Colon (tissue), 2 donors: ENCODE measurements around the gene LRMDA.

ENCODE experiments used
- FAIRE-seq: peaks from 2 replicates; lab custom pipeline; 2012; peaks lifted over from hg19 to GRCh38; lab: Jason Lieb, UNC
- donor health status: control.
- donor health status: control.

The LRMDA gene

GRCh38 chr10:75999515-76000209 is 568.2 kb downstream of the LRMDA start:
- FAIRE-seq = no peak

GRCh38 chr10:76000550-76000949 is 569.1 kb downstream of the LRMDA start:
- FAIRE-seq = no peak

- FAIRE-seq = no peak
Observed at GRCh38 chr10:76001019-76001418, 569.6 kb downstream of the LRMDA start.

GRCh38 chr10:76001461-76001860 is 570.0 kb downstream of the LRMDA start:
- no peak for FAIRE-seq

DNA sequence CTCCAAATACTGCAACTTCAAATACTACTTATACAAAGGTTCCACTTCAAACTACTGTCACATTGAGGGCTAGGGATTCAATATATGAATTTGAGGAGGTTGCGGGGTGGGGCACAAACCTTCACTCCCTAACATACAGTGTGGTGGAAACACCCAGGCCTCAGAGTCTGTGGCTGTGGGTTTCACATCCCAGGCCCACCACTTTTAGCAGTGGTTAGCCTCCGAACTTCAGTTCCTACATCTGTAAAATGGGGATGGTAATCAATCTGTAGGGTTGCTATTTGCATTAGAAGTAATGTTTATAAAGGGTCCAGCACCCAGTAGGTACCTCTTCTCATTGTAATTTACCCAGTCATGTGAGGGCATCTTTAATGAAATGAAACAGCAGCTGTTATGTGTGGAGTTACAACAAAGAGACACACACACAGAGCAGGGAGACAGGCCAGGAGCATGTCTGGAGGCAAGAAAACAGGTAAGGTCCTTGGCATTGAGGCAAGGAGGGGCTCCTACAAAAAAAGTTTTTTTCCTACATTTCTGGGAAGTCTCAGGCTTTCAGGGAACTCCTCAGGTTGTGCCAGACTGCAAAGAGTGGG is 570.9 kb downstream of the LRMDA start:
- FAIRE-seq = no peak

DNA sequence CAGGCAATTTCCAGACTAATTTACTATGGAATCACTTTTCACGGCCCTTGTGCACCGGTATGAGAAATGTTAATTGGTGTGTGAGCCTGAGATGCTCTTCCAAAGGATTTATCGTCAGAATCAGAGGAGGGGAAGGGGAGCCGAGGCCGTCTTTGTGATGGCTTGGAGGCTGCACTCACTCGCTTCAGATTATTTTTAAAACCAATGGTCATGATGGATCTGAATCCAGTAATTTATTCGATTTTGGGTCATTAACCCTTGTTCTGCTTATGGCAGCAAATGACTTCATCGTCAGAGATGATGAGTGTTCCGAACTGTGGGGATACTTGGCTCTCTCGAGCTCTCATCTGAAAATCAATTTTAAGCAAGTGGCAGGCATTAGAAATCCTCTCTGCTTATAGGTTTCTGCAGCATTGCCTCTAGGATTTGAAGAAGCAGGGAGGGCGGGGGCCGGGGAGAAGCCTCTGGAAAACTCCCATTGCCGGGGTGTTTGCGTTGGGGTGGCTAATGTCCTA is 576.3 kb downstream of the LRMDA start:
- no peak for FAIRE-seq

DNA sequence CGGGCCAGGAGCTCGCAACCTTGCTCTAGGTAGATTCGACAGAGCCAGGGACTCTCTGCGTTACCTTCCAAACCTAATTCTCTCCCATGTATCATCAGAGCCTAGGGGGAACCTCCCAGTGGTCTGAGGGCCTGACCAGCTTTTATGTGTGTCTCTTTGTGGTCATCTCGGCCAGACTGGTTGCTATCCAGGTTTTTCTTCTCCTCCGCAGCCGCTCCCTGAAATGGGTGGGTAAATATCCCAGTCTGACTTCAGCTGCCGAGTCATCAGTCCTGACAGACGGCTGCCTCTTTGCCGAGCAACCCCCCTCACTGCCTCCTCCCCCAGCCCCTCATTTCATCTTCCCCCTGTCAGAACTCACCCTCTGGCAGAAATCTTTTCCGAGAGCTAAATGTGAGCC is 578.1 kb downstream of the LRMDA start:
- FAIRE-seq = no peak

- FAIRE-seq = no peak
Observed at GRCh38 chr10:76010703-76011102, 579.3 kb downstream of the LRMDA start.

GRCh38 chr10:76012716-76013327 is 581.4 kb downstream of the LRMDA start:
- no peak for FAIRE-seq

GRCh38 chr10:76015245-76015644 is 583.8 kb downstream of the LRMDA start:
- no peak for FAIRE-seq

- no peak for FAIRE-seq
Observed at GRCh38 chr10:76017026-76017732, 585.8 kb downstream of the LRMDA start.

DNA sequence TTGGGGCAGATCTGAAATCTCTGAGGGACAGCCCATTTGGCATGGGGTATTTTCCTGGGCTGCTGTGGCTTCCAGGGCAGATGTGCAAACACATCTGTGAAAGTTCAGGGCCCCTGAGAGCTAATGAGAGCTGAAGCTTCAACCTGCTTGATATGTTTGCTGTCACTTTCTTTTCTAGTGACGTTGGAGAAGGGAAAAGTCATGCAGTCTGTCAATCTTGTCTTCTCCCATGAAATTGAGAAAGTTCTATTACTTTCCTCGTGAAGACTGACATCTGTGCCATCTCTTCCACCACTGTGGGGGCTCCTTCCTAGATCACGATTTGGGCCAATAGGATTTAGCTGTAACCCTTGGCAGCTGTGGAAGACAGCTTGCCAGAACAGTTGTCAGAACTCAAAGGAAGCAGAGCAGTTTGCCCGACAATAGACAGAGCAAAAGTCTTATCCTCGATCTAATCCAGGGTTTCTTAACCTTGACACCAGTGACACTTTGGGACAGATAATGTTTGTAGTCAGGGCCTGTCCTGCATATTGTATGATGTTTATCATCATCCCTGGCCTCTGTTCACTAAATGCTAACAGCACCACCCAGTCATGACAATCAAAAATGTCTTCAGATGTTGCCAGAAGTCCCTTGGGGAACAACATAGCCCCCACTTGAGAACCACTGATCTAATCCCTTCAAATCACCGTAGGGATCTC is 586.5 kb downstream of the LRMDA start:
- no peak for FAIRE-seq

DNA sequence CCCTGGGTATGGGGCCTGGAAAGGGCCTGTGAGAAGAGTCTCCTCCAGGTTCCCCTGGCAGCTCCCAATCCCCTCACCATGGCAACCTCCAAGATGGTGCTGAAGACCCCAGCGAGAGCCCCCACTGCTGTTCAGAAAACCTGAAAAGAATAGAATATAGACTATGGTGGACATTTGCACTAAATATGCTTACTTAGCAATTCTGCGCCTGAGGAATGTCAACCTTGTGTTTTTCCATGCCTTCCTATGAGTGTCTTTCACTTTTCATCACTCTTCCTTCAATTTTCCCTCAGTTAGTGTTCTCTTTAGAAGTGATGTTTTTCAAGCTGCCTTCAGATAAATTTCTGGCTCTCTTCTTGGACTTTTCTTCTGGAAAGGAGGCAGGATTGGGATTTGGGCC is 589.2 kb downstream of the LRMDA start:
- FAIRE-seq = no peak

GRCh38 chr10:76021398-76021797 is 590.0 kb downstream of the LRMDA start:
- FAIRE-seq = no peak

DNA sequence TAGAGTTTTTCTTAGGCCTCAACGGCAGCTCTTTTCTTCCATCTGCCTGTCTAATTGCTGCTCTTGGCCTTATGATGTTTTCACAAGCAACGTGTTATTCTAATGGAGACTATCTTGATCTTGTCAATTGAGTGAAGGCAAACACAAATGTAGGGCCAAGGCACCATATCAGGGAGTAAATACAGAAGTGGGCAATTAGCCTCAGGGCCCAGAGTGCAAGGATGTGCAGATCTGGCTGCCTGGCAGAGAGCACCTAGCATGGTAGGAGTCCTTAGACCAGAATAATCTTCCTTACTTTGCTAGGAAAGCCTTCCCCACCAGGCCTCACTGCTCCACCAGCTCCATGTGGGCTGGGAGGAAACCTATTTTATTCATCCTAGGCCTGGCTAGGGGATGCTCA is 590.9 kb downstream of the LRMDA start:
- no peak for FAIRE-seq

DNA sequence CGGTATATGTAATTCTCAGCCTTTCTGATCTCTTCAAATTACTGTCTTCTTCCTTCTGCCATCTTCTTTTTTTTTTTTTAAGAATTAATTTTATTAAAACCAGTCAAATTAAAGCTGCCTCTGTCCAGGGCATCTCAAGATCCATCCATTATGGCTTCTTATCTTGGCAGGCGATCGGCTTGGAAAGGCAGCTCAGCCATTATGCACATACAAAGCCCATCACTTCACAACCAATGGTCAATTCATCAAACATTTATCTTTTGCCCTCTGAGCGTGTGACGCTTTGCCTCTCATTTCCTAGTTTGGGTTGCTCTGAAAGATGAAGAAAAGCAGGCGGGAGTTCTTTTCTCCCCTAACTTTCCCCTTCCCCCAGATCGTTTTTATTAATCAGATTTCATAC is 591.6 kb downstream of the LRMDA start:
- FAIRE-seq = no peak

DNA sequence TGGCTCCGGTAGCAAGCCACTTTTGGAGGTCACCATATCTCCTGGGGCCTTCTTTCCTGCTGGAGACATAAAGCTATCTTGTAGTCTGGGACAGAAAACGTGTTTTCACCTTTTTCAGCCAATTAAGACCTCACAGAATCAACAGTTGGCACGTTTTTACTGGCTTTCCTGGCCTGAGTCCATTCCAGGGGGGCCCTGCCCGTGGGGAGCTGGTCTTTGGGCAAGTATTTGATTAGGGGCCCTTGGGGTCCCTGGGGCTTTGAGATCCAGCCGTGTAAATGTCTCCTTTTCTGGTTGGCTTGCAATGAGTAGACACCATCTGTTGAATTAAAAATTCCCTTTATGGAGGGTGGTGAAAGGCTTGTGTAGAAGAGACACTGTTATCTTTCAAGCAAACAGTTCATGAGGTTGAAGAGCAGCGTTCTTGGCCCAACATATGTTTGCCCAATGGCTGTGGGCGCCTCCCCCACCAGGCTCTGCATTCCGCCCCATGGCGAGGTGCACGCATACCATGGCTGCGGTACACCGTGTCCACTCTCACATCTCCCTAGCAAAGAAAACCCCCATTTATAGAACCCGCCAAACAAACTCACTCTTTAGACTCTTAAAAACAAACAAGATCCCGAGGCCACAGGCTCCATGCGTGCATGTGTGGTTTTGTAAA is 593.2 kb downstream of the LRMDA start:
- no peak for FAIRE-seq

DNA sequence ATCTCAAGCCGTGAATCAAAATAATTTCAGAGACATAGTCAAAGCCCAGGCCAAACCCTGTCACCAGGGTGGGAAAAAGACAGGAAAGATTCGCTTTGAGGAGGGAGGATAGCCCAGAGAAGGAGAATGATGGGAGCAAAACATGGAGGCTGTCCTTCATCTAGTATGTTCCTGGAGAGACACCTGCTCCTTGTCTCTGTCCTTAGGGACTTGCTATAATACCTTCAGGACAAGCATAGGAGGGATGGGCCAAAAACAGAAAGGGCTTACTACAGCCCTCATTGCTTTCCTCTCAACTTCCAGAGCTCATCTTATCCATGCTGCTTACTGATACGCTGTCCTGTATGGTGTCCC is 593.7 kb downstream of the LRMDA start:
- no peak for FAIRE-seq

GRCh38 chr10:76026176-76026771 is 594.9 kb downstream of the LRMDA start:
- FAIRE-seq = no peak

DNA sequence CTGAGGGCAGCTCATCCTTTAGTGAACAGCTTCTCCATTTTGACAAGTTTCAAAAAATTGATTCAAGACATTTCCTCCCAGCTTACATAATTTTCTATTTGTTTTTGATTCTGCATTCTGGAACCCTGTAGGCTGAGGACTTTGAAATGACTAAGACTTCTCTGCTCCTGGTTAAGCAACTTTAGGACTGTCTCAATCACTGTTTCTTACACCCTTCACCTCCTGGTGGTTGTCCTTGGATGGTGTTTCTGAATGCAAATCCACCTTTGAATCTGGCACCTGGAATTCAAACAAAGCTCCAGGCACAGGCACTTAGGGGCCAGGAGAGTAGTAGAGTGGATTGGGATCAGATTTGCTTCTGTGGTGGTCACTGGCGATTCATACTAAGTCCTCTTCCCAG is 595.5 kb downstream of the LRMDA start:
- FAIRE-seq = no peak

DNA sequence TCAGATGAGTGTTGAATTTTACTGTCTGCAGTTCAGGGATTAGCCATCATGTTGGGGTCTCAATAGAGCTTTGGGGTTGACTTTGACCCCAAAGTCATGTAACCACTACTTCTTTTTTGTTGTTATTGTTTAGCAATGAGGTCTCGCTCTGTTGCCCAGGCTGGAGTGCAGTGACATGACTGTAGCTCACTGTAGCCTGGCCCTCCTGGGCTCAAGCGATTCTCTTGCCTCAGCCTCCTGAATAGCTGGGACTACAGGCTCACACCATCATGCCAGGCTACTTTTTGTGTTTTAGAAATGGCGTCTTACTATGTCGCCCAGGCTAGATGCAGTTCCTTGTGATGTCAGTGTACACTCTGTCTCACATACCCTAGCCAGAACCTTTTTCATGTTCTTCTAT is 598.4 kb downstream of the LRMDA start:
- no peak for FAIRE-seq
